NCI-H2171 treated with DMSO at 0.1 percent for 48 hours (cell line): Measurements from ENCODE around the gene NUDT1.

Experiments
- DNase-seq: peaks from one replicate; lab custom pipeline; 2025; lab: John Stamatoyannopoulos, UW

Gene NUDT1

DNA sequence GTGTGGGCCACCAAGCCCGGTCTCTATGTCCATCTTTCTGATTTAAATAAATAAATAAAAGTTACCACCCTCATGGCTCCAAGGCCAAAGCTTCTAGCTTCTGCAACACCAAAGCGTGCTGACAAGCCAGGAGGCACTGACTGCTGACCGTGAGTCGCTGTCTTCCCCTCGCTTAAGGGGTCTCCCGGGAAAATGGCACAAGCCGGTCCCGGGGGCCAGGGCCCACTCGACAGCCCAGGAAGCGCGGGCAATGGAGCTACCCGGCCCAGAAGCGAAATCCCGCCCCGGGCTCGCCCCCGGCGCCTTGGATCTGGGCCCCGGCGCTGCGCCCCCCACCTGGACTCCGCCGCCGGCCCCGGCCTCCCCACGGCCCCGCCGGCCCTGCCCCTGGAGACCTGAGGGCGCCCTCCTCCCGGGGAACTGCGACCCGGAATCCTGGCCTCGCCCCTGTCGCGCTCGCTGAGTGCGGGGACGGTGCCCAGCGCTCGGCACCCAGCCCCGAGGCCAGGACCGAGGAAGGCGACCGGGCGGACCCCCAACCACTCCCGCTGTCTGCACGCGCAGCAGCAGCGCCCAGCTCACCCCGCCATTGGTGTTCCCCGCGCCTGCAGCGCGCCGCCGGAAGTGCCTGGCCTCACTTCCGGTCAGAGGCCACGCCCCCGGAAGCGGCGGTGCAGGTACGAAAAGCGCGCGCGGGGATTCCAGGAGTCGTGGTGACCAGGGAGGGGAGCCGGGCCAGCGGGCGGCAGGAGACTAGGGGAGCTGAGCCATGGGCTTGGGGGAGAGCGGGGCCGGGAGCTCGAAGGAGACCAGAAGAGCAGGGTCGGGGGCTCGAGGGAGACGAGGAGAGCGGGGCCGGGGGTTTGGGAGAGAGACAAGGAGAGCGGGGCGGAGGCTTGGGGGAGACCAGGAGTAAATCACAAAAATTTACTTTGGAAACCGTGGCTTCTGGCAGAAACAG, at the start of gene NUDT1, which contains the start of gene MRM2:
Gene NUDT1 (plus strand): TSS at position 647 of the 961 bp plus-strand sequence. CDS start 2,349 bp downstream, outside the sequence.
Gene MRM2 (minus strand): TSS at position 626 of the 961 bp plus-strand sequence. CDS start 36 bp downstream, at position 590.
- DNase-seq: peak; percentile 61

DNA sequence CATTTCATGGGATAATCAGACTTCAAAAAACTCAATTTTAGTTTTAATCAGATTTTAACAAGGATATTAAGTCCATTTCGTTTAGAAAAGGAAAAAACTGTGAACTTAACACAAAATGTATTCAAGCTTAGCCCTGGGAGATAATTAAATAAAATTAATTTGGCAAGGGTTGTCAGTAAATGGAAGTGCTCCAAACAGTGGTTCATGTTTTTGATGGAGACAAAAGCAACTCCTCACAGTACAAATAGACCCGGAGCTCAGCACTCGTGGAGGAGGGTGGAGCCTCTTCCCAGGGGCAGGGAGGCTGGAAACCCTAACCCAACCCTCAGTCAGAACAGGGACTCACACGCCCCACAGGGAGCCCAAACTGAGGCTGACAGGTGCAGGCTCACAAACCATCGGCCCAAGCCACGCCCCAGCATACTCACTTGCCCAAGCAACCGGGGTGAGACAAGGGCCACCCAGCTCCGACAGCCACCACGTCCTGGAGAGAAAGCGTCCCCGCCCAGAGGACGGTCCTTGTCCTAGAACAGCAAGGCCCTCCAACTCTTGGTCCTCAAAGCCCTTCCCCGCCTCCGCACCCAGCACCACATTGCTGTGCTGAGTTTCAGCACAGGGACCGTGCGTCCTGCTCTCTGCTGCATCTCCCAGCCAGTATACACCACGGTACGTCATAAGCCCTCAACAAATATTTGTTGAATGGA, 49.0 kb upstream of the NUDT1 start:
- DNase-seq: peak; percentile 25

GRCh38 chr7:2193575-2194305, 48.3 kb upstream of the NUDT1 start:
- DNase-seq: no peak

- peak; percentile 18 for DNase-seq
Observed at GRCh38 chr7:2195400-2196246, 46.4 kb upstream of the NUDT1 start.

- DNase-seq: peak; percentile 31
Observed at GRCh38 chr7:2196381-2197378, 45.3 kb upstream of the NUDT1 start.

DNA sequence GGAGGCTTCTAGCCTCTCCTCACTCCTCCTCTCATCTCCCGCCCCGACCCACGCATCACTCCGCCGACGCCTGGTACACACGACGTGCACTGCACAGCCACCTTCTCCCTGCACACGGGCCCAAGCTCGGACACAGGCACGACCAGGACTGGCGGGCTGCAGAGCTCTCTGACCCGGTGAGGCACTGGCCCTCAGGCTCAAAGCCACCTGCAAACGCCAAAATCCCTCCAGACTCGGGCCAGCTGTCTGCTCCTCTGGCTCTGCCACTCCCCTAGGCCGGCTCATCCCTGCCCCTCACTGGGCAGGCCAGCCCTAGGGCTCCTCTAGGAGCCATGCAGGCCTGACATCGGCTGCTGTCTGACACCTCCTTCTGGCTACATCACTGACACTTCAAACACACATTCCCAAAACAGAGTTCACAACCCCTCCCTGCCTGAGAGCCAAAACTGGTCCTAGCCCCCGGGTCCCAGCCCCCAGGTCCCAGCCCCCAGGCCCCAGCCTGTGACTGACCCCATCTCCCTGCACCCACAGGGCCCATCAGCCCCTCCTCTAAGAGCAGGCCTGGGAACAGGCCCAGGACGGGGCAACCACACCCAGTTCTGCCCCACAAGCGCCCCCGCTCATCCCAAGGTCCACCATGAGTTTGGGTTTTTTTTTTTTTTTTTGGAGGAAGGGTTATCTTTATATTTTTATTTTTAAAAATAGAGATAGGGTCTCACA, 44.4 kb upstream of the NUDT1 start:
- DNase-seq: no peak

- DNase-seq: no peak
Observed at GRCh38 chr7:2198206-2198605, 43.8 kb upstream of the NUDT1 start.

- no peak for DNase-seq
Observed at GRCh38 chr7:2198760-2199159, 43.3 kb upstream of the NUDT1 start.

GRCh38 chr7:2199528-2199927, 42.5 kb upstream of the NUDT1 start:
- no peak for DNase-seq

- DNase-seq: no peak
Observed at GRCh38 chr7:2199956-2200583, 42.0 kb upstream of the NUDT1 start.

GRCh38 chr7:2200584-2200980, 41.4 kb upstream of the NUDT1 start:
- DNase-seq: no peak

GRCh38 chr7:2201128-2201527, 40.9 kb upstream of the NUDT1 start:
- DNase-seq: no peak

DNA sequence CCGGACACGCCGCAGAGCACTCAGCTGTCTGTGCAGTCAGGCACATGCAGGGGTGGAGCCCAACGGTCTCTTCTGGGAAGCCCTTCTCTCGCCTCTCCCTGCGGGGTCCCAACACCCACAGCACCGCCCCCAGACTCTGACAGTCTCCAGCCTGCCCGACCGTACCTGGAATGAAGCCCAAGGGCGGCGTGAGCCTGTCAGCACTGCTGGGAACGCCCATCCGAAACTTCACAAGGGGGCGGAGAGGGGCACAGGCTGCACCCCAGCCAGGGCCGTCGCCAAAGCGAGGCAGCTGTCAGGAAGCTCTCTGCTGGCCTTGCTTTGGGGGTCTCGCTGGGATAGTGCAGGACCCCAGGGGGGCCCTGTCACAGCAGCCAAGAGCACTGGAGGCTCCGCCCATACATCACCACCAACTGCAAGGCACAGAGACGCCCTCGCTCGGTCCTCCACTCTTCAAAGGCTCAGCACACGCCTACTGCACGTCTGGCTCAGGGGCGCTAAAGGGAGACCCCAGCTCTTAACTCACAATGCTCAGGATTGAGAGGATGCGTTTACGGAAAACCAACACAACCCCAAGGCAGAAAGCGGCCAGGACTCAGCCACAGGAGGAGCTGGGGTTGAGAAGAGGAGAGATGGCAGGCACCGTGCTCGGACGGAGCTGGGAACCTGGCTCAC, 40.2 kb upstream of the NUDT1 start:
- no peak for DNase-seq

- no peak for DNase-seq
Observed at GRCh38 chr7:2202361-2202761, 39.7 kb upstream of the NUDT1 start.

DNA sequence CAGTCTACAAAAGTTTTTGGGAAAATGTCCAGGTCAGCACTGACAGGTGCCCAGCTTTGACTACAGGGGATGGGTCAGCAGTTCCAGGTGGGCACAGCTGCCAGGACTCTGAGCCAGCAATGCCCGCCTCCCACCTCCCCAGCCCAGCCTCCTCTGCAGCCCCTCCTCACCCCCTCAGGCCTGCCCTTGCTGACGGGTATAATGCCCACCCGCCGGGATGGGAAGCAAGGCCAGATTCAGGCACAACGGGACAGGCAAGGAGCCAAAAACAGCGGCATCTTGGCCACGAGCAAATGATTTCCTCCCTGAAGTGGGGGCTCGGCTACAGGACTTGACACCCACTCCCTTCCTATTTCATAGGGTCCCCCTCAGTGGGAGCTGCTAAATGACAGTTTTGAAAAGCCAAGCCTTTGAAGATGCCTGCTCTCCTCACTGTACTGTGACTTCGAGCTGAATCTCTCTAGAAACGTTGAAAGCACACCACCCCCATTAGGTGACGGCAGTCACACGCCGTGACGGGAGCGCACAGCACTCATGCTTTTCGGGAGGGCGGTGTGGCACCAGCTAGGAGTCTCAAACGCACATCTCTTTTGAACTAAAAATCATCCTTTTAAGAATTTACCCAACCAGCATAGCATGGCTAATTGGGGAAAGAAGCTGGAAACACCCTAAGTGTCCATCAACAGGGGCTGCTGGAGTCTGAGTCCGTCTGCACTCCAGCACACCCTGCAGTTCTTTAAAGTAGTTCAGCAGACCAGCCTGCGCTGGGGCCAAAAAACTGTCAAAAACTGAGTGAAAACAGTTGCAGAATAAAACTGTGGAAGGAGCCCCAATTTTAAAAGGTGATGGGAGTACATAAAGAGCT, 38.9 kb upstream of the NUDT1 start:
- DNase-seq: no peak

GRCh38 chr7:2203766-2204300, 38.2 kb upstream of the NUDT1 start:
- DNase-seq: no peak

DNA sequence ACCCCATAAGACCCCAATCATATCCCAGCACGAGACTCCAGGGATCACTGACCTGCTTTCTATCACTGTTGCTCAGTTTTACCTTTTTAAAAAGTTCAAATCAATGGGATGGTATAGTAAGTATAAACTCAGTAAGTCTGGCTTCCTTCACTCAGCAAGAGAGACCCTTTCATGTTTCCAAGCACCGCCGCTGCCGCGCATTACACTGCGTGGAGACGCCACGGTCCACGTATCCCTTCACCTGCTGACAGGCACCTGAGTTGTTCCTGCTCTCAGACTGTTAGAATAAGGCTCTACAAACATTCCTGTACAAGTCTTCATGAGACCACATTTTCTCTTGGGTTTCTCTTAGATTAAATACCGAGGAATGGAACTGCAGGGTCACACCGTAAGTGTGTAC, 37.6 kb upstream of the NUDT1 start:
- DNase-seq: no peak
